ENCODE results near the gene MEF2D. TPM values are rescaled to one million over a fixed set of nuclear protein-coding genes. Genes with fewer than 3 reads are reported as not detected.

MEF2D gene
- total RNA-seq, 6 donors from 2014 or later = 42.7 to 146 (median 58.7) TPM

- Histone ChIP-seq H3K27ac (peak overlapping the region in 1 of 4 donors; percentile 11), H3K9me3 (no peaks in the 10 kb centered on the region), H3K36me3 (peaks cover 20 to 44% (median 38%) of the 10 kb centered on the region in 4 donors), H3K27me3 (no peaks in the 10 kb centered on the region), H3K4me1 (peaks cover 42 to 80% (median 55%) of the 10 kb centered on the region in 4 donors), H3K4me3 (no peak overlapping the region)
- 84 to 94% methylated on average over 3 to 6 of the region's 6 CpGs for WGBS, 2 donors
- TF ChIP-seq POLR2AphosphoS5 (IDR thresholded peaks at IDR 0.05) (no peak), CTCF (IDR thresholded peaks at IDR 0.05) (no peak), POLR2A (IDR thresholded peaks at IDR 0.05) (no peak), EP300 (IDR thresholded peaks at IDR 0.05) (no peak)
- no peak for DNase-seq
- ATAC-seq (ENCODE audit: low FRiP score in 2 of 2) = no peak
Measured at GRCh38 chr1:156484480-156485058, 16.0 kb downstream of the MEF2D start.

- DNase-seq (no peak), ATAC-seq (ENCODE audit: low FRiP score in 2 of 2) (no peak)
- Histone ChIP-seq H3K4me3 (no peak overlapping the region), H3K27ac (peak overlapping the region in 1 of 4 donors; percentile 11), H3K9me3 (no peaks in the 10 kb centered on the region), H3K4me1 (peaks cover 31 to 69% (median 43%) of the 10 kb centered on the region in 4 donors), H3K36me3 (peaks cover 30 to 54% (median 49%) of the 10 kb centered on the region in 4 donors), H3K27me3 (no peaks in the 10 kb centered on the region)
- WGBS, 2 donors = 83 to 93% methylated on average over 1 to 2 of the region's 2 CpGs
- no peak for TF ChIP-seq EP300 (IDR thresholded peaks at IDR 0.05)
- no peak for TF ChIP-seq POLR2AphosphoS5 (IDR thresholded peaks at IDR 0.05)
- TF ChIP-seq POLR2A (IDR thresholded peaks at IDR 0.05) = no peak
- no peak for TF ChIP-seq CTCF (IDR thresholded peaks at IDR 0.05)
Measured at GRCh38 chr1:156483397-156483796, 17.2 kb downstream of the MEF2D start.

GRCh38 chr1:156482276-156482675 is 18.3 kb downstream of the MEF2D start:
- Histone ChIP-seq H3K9me3 (no peaks in the 10 kb centered on the region), H3K27me3 (no peaks in the 10 kb centered on the region), H3K36me3 (peaks cover 30 to 65% (median 58%) of the 10 kb centered on the region in 4 donors), H3K4me3 (no peak overlapping the region), H3K4me1 (peaks cover 24 to 60% (median 34%) of the 10 kb centered on the region in 4 donors), H3K27ac (no peak overlapping the region)
- no peak for ATAC-seq (ENCODE audit: low FRiP score in 2 of 2)
- 94% methylated on average over 14 of the region's 19 CpGs; no CpG with 5 or more reads in 1 of the 2 donors for WGBS, 2 donors
- TF ChIP-seq POLR2AphosphoS5 (IDR thresholded peaks at IDR 0.05) = no peak
- no peak for DNase-seq

- TF ChIP-seq EP300 (IDR thresholded peaks at IDR 0.05) (no peak), POLR2A (IDR thresholded peaks at IDR 0.05) (no peak), CTCF (IDR thresholded peaks at IDR 0.05) (no peak), POLR2AphosphoS5 (IDR thresholded peaks at IDR 0.05) (no peak)
- Histone ChIP-seq H3K27me3 (no peaks in the 10 kb centered on the region), H3K4me1 (peaks cover 24 to 57% (median 32%) of the 10 kb centered on the region in 4 donors), H3K27ac (peak overlapping the region in 3 of 4 donors; percentile 4 to 77 (median 41)), H3K36me3 (peaks cover 34 to 72% (median 65%) of the 10 kb centered on the region in 4 donors), H3K4me3 (no peak overlapping the region), H3K9me3 (no peaks in the 10 kb centered on the region)
- no peak for ATAC-seq (ENCODE audit: low FRiP score in 2 of 2)
- DNase-seq = no peak
- 86 to 98% methylated on average over 5 of the region's 5 CpGs for WGBS, 2 donors
Measured at GRCh38 chr1:156481527-156481926, 19.0 kb downstream of the MEF2D start.

GRCh38 chr1:156480411-156481192 is 20.0 kb downstream of the MEF2D start:
- Histone ChIP-seq H3K9me3 (no peaks in the 10 kb centered on the region), H3K36me3 (peaks cover 43 to 82% (median 75%) of the 10 kb centered on the region in 4 donors), H3K4me3 (no peak overlapping the region), H3K27ac (peak overlapping the region; percentile 4 to 77 (median 34)), H3K4me1 (peaks cover 19 to 48% (median 28%) of the 10 kb centered on the region in 4 donors), H3K27me3 (no peaks in the 10 kb centered on the region)
- TF ChIP-seq EP300 (IDR thresholded peaks at IDR 0.05) (no peak), POLR2A (IDR thresholded peaks at IDR 0.05) (no peak), CTCF (IDR thresholded peaks at IDR 0.05) (peak; percentile 66 to 81 (median 76)), POLR2AphosphoS5 (IDR thresholded peaks at IDR 0.05) (peak in 1 of 2 donors; percentile 17)
- 42 to 48% methylated on average over 34 of the region's 34 CpGs for WGBS, 2 donors
- DNase-seq = peak in 1 of 2 donors; percentile 62
- ATAC-seq (ENCODE audit: low FRiP score in 2 of 2) = peak; percentile 15 to 69
